G401.6 (cell line): ENCODE data around the gene FCRL6.

ENCODE experiments used
- FAIRE-seq: peaks from 2 replicates; lab custom pipeline; 2012; peaks lifted over from hg19 to GRCh38; lab: Jason Lieb, UNC

FCRL6 gene

DNA sequence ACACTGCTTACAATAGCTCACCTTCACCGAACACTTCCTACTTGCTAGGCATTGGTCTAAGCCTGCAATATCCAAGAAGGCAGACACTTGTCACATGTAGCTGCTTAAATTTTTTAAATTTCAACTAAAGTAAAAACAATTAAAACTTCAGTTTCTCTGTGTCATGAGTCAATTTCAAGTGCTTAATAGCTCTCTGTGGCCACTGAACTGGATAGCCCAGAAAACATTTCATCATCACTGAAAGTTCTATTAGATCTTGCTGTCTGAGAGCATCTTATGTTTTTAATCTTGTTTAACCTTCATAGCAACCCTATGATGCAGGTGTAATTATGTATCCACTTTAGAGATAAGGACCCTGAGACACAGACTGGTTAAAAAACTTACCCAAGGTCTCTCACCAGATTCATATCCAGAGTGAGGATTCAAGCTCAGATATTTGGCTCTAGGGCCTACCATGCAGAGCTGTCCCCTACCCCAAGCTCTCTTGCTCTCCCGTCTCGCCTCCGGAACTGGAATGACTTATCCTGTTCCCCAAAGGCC, 2.6 kb upstream of the FCRL6 start:
- no peak for FAIRE-seq

DNA sequence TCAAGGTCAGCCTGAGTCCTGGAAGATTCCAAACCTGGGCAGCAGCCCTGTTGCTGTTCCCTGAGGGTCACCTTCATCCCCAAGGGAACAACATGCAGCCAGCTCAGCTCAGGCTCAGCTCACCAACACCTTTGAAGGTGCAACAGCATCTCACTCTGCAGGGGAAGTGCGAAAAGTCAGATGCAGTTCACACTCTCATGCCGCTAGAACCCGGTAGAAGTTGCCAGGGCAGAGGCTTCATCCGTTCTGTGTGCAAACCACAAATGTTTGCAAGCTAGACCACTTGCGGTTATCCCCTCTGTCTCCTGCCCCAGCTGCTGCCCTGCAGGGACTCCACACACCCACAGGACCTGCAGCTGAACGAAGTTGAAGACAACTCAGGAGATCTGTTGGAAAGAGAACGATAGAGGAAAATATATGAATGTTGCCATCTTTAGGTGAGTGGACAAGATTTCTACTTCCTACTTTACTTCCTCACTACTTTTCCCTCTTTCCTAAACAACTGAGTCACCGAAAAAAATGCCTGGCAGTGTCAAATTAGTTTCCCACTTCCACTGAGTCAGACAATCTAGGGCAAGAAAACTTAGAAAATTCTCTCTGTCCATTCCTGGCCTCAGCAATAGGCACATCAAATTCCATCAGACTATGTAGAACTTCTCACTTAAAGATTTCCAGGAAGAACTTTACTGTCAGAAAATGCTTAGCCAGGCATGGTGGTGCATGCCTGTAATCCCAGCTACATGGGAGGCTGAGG, 1.8 kb upstream of the FCRL6 start:
- no peak for FAIRE-seq

DNA sequence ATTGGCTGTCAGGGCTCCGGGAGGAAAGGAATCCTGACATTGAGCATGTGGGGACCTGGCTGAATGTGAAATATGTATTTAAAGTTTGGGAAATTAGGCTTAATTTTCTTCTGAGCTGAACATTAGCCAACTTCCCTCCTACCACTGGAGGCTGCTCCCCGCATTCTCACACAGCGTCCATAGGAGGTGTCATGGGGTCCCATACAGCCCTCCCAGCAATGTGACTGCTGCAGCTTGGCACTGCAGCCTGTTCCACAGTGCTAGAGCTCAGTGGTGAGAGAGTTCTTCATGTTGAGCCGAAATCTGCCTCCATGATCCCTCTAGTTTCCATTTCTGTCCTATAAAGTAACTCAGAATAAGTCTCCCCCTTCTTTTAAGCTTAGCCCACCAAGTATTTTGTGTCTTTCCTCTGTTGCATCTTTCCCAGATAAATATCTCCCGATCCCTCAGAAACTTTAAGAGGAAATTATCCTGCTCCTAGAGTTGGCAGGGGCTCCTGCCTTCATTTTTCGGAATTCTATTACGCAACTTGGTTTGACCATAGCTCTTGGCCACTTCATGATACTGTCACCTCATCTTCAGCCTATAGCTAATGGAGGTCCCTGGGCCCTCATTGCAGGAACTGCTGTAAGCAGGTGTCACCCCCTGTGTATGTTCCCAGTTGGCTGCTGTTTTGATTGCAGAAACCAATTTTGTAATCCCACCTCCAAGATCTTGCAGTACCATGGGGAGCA, 2.0 kb downstream of the FCRL6 start:
- FAIRE-seq, result no peak

DNA sequence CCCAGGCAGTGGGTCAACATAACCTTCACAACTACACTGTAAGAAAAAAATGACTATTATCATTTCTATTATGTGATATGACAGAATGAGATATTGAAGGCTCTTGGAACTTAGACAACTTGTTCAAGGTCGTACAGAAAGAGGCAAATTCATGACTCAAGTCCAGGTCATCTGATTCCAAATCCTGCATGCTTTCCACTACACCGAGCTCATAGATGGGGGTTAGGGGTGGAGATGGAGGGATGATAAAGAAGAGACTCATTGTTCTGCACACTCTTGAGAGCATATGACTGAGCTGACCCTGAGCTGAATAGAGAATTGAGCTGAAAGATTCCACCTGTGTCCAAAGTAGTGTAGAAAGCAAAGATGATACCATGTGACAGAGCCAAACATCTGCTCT, 2.8 kb downstream of the FCRL6 start:
- FAIRE-seq, result no peak

DNA sequence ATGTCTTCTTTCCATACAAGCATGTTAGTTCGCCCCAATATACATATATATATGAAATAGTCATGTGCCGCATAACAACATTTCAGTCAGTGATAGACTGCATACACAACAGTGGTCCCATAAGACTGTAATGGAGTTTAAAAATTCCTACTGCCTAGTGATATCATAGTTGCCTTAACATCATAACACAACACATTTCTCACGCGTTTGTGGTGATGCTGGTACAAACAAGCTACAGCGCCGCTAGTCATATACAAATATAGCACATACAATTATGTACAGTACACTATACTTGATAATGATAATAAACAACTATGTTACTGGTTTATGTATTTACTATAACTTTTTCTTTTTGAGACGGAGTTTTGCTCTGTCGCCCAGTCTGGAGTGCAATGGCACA, 13.8 kb downstream of the FCRL6 start:
- no peak for FAIRE-seq

GRCh38 chr1:159817276-159818041, 15.3 kb downstream of the FCRL6 start:
- no peak for FAIRE-seq

DNA sequence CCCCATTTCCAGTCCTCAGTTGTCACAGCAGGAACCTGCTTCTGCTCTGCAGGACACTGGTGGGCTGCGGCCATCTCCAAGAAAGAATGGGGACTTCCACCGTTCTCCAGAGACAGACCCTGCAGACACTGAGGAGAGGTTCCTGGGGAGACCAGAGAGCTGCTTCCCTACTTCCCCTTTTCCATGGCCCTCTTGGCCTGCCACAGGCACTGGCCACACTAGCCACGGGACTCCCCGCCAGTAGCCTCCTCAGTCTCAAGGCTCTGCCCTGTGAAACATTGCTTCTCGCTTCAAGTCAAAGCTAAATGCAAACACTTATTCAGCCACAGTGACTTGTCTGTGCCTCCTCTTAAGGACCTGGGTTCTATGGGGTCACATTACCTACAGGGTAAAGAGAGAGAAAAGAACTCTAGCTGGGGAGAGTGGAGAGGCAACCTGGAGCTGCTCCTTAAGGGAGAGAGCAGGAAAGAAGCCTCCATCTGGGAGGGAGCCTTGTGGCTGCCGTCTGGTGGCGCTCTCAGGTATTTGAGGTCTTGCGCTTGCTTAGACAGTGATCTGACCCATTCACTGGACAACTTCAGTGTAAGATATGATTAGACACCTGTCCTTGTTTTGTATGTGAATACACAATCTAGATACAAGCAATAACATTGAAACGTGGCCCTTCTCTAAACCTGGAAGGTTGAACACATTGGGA, 19.2 kb downstream of the FCRL6 start:
- no peak for FAIRE-seq

DNA sequence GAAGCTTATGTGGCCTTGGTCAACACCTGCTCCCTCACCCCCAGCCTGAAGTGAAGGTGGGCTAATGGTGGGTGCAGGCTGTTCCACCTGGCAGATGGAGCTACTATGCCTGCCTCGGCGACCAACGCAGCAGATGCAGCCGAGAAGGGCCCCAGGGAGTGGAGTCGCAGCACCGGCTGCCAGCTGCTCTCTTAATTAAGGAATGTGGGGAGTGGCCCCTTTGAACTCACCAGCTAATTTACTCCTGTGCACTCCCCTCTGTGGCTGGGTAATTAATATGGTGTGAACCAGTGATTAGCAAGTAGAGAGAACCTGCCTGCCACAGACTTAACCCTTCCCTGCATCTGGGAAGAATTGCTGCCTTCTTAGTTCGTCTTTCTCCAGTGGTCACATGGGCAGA, 21.2 kb downstream of the FCRL6 start:
- no peak for FAIRE-seq

- FAIRE-seq, result no peak
These were observed 23.4 kb downstream of the FCRL6 start for GRCh38 chr1:159825564-159825963.

GRCh38 chr1:159826441-159827101, 24.4 kb downstream of the FCRL6 start, which contains the start of gene SLAMF8:
Gene SLAMF8 (plus strand): TSS chr1:159826873. CDS start chr1:159826899, 26 bp downstream.
- FAIRE-seq, result no peak

DNA sequence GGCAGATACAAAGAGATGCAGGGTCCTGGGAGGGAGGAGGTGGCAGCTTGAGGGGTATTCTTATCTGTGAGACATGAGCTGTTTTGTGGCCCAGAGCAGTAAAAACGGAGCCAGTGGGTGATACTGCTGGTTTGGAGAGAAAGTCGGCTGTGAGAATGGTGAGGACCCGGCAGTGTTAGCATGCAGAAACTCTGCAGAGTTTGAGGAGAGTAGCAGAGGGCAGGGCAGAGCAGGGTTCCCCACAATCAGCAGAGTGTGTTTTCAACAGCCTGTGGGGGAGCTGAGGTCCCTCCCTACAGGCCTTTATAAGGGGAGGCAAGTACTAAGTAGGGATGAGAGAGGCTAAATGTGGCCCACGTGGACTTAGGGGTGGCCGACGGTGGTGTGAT, 24.9 kb downstream of the FCRL6 start:
- FAIRE-seq, result no peak

DNA sequence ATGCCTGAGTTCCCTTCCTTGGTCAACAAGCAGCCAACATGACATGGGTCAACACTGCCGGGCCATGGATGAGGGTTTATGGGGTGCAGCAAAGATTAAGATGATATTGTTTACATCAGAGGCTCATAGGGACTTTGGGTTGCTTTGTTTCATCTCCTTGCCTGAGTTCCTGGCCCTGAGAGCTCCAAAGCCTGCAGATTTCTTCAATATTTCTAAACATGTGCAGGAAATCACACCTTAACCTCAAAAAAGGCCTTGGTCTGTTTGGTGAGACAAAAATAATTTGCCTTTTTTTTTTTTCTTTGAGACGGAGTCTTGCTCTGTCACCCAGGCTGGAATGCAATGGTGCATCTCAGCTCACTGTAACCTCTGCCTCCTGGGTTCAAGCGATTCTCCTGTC, 25.4 kb downstream of the FCRL6 start:
- no peak for FAIRE-seq

DNA sequence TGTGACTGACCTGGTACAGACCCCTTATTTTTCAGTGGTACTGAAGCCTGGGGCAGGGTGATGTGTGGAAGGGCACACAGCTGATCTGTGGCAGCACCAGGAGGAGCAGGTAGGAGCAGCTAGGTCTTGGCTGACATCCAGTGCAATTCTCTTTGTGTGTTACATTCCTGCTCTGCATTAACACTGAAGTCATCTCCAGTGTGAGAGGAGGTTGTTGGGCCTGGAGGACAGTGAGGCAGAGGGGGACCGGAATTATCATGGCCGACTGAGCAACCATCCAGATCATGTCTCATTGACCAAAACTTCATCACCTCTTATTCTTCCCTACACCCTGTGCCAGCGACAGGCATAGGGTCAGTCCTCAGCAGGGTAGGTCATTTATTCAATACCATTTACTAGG, 26.0 kb downstream of the FCRL6 start:
- no peak for FAIRE-seq

GRCh38 chr1:159828581-159829272, 26.6 kb downstream of the FCRL6 start:
- FAIRE-seq, result no peak

DNA sequence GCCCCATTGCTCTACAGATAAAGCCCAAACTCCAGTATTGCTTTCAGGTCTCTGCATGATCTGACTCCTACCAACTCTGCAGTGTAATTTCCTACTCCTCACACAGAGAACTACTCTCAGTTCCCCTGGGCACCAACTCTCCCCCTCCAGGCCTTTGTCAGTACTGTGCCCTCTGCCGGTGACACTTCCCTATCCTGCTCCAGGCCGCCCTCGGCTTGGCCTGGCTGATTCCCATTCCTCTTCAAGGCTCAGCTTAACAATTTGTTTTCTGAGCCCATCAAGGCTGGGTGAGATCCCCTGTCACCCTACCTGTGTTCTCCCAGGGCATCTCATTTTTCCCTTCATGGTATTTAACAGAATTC, 27.1 kb downstream of the FCRL6 start:
- no peak for FAIRE-seq

- FAIRE-seq, result no peak
These were observed 27.8 kb downstream of the FCRL6 start for GRCh38 chr1:159829822-159830465.

- FAIRE-seq, result no peak
These were observed 28.6 kb downstream of the FCRL6 start for GRCh38 chr1:159830722-159831121.

DNA sequence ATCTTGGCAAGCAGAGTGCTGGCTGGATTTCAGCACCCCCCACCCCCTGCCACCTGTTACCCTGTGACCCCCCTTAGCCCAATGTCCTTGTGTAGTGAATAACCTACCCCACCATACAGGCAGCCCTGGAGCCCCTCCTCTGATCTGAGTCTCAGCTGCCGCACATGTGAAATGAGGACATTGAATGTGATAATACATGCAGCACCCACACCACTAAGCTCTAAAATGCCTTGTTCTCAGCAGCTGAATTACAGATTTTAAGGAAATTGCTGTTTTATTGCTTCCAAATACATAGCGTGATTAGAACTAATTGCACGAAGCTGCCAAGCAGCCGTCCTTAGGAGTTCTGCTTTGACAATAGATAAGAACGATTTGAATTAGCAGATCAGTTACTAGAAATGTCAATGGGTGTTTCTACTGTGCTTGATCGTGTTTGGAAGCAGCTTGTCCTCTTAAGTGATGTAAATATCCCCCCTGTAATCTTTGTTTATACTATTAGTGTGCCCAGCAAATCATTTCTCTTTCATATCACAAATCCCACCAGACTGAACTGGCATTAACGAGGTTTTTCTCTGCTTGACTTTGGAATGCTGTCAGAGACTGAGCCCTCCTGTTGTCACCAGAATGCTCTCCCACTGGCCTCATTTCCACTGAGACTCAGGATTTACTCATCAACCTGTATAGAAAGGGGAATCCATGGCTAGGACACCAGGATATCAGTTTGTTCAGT, 29.4 kb downstream of the FCRL6 start:
- no peak for FAIRE-seq

- FAIRE-seq, result no peak
These were observed 30.1 kb downstream of the FCRL6 start for GRCh38 chr1:159832309-159832708.

- no peak for FAIRE-seq
These were observed 33.2 kb downstream of the FCRL6 start for GRCh38 chr1:159835356-159835755.
